Pancreas (tissue), 10 donors: Measurements from ENCODE around the gene KCNMA1. TPM values are rescaled to one million over a fixed set of nuclear protein-coding genes. Genes with fewer than 3 reads are reported as not detected.

ENCODE experiments used
- ATAC-seq, 4 donors: fragments of 200-7000 bp; cut with Tn5 transposase; one replicate each; pipeline versions ENCODE4 v1.8.0 to v1.9.1; 2020; ENCODE audit warnings: mild to moderate bottlenecking in 4 of 4, moderate library complexity in 4 of 4
- DNase-seq, 6 donors: peaks; one replicate each; pipeline ENCODE4 v3.0.0-alpha.2; 2020
- FAIRE-seq: peaks from 2 replicates; lab custom pipeline; 2012; peaks lifted over from hg19 to GRCh38; lab: Jason Lieb, UNC
- H3K27ac ChIP-seq, 4 donors: fragments of 200-600 bp; sonication (generic); 1 replicate in 3 of 4; 2 replicates in 1 of 4; pipeline versions ENCODE4 v1.5.0 to v1.8.0; 2020
- H3K27me3 ChIP-seq, 4 donors: fragments of 200-600 bp; one replicate each; pipeline ENCODE4 v1.8.0; 2021
- H3K36me3 ChIP-seq, 3 donors: fragments of 200-600 bp; sonication (generic) in 1 of 3; one replicate each; pipeline versions ENCODE4 v1.5.0 to v1.8.0; 2020 to 2021
- H3K4me1 ChIP-seq, 3 donors: fragments of 200-600 bp; one replicate each; pipeline ENCODE4 v1.8.0; 2021
- H3K4me3 ChIP-seq, 4 donors: fragments of 200-600 bp; sonication (generic) in 2 of 4; one replicate each; pipeline versions ENCODE4 v1.5.0 to v1.8.0; 2020 to 2021
- H3K9me3 ChIP-seq, 4 donors: fragments of 200-600 bp; one replicate each; pipeline ENCODE4 v1.8.0; 2021
- WGBS, 2 donors: extraction: QIAGEN DNeasy Blood & Tissue Kit; methylation state at CpG; one replicate each; pipeline ENCODE4 v1.1.7; 2013; 5-methylcytosine and 5-hydroxymethylcytosine counted together
- intact Hi-C, 3 donors: fragments of 100-400 bp; cut with DNase I; formaldehyde crosslinking; loops; one replicate each; pipeline versions ENCODE4 v1.11.1 to v1.14.2; 2022
- polyA plus RNA-seq, 2 donors: library from polyadenylated mRNA; stranded (reverse); fragments of 200-250 nt; gene quantifications; one replicate each; pipeline ENCODE4 v1.2.3, GENCODE V29; 2013
- total RNA-seq, 6 donors: library from RNA; stranded (reverse); fragmentation: NEBNext Ultra II Directional in 4 of 6; extraction: Animal tissue kit (Norgen Biotek cat#: 25700) in 4 of 6; gene quantifications; one replicate each; pipeline versions ENCODE4 v1.2.1 to v1.2.4, GENCODE V29; 2021 to 2023
- TF ChIP-seq, protein P1 (sequence below), 4 donors: fragments of 200-600 bp; sonication (generic) in 3 of 4; IDR thresholded peaks; one replicate each; pipeline versions ENCODE4 v1.5.0 to v1.8.0; 2021; ENCODE audit warnings: antibody characterized with exemption in 4 of 4
- donor health status: healthy with polysubstance abuse.
- donor health status: DM: no; HTN: no; CAD: no; lungs with moderate emphysema.
- donor health status: DM: no; HTN: no; CAD: no.
- donor health status: control.
- donor health status: control.
- donor health status: Bipolar disorder and iron deficiency.
- donor health status: DM: yes; HTN: yes; CAD: no.
- donor health status: DM: no; HTN: no; CAD: no.
- donor health status: DM: no; HTN: no; CAD: no.
- donor health status: DM: yes; HTN: yes; CAD: no.

Gene KCNMA1
- total and polyA plus RNA-seq, 8 donors = 3.5 to 19.4 (median 9.3) TPM

DNA sequence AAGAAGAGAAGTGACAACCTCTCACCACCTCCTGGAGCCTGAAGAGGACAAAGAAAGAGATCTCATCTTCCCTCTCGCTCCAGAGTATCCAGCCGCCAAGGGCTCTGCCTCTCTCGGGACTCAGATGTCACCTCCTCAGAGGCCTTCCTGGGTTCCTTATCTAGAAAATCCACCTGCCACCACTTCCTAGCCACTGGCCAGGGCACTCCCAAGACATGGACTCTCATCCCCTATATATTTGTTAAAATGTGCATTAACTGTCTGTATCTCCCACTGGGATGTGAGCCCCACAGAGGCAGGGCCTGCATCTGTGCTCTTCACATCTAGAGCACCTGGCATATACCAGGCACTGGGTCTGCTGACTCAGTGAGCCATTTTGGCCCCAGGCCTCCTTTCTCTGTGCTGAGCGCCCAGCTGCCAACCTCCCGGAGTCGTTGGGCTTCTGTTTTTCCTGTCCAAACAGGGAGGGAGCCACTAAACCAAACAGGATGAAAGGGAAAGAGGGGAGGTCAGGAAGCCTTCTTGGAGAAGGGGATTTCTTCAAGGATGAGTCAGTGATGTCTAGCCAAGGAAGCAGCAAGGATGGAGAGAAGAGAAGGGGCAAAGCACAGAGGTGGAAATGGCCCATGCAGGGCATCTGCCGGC, 58.9 kb downstream of the KCNMA1 start:
- Histone ChIP-seq H3K36me3 (no peaks in the 10 kb centered on the region), H3K4me3 (no peak overlapping the region), H3K9me3 (no peaks in the 10 kb centered on the region), H3K27me3 (no peaks in the 10 kb centered on the region), H3K4me1 (no peaks in the 10 kb centered on the region), H3K27ac (no peak overlapping the region)
- ATAC-seq (no peak), DNase-seq (no peak), FAIRE-seq (no peak)
- 77 to 78% methylated on average over 7 of the region's 7 CpGs for WGBS, 2 donors
- TF ChIP-seq, protein P1, sequence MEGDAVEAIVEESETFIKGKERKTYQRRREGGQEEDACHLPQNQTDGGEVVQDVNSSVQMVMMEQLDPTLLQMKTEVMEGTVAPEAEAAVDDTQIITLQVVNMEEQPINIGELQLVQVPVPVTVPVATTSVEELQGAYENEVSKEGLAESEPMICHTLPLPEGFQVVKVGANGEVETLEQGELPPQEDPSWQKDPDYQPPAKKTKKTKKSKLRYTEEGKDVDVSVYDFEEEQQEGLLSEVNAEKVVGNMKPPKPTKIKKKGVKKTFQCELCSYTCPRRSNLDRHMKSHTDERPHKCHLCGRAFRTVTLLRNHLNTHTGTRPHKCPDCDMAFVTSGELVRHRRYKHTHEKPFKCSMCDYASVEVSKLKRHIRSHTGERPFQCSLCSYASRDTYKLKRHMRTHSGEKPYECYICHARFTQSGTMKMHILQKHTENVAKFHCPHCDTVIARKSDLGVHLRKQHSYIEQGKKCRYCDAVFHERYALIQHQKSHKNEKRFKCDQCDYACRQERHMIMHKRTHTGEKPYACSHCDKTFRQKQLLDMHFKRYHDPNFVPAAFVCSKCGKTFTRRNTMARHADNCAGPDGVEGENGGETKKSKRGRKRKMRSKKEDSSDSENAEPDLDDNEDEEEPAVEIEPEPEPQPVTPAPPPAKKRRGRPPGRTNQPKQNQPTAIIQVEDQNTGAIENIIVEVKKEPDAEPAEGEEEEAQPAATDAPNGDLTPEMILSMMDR (IDR thresholded peaks at IDR 0.05) = no peak
- intact Hi-C loops = no loop called here

DNA sequence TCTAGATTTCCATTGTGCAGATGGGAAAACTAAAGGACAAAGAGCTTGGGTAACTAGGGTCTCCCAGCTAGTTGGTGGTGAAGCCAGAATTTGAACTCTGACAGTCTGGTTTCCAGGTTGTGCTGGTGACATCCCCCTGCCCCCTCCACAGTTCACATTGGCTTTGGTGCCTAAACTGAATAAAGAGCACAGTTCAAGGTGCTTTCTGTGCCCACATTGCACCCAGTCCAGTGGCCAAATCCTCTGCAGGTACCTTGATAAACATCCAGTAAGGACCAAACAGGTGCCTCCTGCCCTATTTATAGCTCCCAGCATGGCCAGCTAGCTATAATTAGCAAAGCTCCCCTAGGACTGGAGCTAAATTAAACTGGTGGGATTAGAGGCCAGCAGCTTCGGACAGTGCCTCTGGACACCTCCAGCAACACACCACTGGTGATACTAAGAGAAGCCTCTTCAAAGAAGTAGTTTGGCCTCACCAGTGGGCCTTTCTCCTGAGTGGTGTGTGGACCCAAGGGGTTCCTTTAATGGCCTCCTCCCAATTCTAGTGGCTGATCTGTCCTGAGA, 59.9 kb downstream of the KCNMA1 start:
- no peak for ATAC-seq
- no peak for FAIRE-seq
- Histone ChIP-seq H3K36me3 (no peaks in the 10 kb centered on the region), H3K27me3 (no peaks in the 10 kb centered on the region), H3K9me3 (no peaks in the 10 kb centered on the region), H3K4me1 (no peaks in the 10 kb centered on the region), H3K4me3 (no peak overlapping the region), H3K27ac (no peak overlapping the region)
- 68 to 91% methylated on average over 1 of the region's 1 CpG for WGBS, 2 donors
- intact Hi-C loops = no loop called here
- DNase-seq = no peak
- TF ChIP-seq, protein P1 (IDR thresholded peaks at IDR 0.05) = no peak

DNA sequence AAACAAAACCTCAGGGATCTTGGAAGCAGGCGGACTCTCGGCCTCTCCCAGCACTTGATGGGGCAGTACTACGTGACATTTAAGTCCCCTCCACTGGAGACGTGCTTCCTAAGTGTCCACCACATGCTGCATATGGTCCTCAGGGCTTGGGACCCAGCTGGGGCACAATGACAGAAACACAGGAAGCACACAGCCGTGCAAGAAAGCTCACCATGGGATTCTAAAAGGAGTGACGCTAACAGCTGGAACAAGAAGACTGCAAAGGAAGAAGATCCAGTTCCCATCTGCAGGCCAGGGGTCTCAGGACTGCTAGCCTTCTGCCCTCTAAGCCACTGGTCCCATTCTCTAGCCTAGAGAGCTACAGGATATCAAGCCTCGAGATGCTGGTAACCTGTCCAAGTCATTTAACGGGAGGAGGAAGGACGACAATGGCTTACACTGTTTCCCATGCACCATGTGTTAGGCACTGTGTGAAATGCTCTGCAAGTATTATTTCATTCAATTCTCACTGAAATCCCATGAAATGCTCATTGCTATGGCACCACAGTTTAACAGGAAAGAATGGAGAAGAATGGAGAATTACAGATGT, 61.1 kb downstream of the KCNMA1 start:
- no peak for FAIRE-seq

DNA sequence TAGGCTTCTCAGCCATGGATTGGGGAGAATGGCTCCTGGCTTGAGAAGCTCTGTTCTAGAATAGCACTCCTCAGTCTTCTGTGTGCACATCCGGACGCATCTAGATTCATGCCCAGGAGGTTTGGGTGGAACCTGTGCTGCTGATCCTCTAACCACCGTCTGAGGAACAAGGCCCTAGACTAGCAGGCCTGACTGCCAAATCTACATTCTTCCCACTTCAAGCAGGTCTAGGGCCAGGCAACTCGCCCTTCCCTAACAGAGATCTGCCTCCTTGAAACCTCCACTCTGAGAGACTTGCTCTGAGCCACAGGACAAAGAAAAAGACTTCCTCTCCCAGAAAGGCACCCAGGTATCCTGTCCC, 61.6 kb downstream of the KCNMA1 start:
- intact Hi-C loops = no loop called here
- DNase-seq (no peak), ATAC-seq (no peak), FAIRE-seq (no peak)
- H3K36me3 ChIP-seq = no peaks in the 10 kb centered on the region
- TF ChIP-seq, protein P1 (IDR thresholded peaks at IDR 0.05) = no peak
- no peak overlapping the region for H3K27ac ChIP-seq
- WGBS, 2 donors = 89% methylated on average over 4 of the region's 4 CpGs
- H3K4me1 ChIP-seq = no peaks in the 10 kb centered on the region
- no peak overlapping the region for H3K4me3 ChIP-seq
- H3K9me3 ChIP-seq = no peaks in the 10 kb centered on the region
- no peaks in the 10 kb centered on the region for H3K27me3 ChIP-seq

More for the DNA sequence above, 61.1 kb downstream of the KCNMA1 start:
- Histone ChIP-seq H3K9me3 (no peaks in the 10 kb centered on the region), H3K27ac (no peak overlapping the region), H3K4me1 (no peaks in the 10 kb centered on the region), H3K4me3 (no peak overlapping the region), H3K27me3 (no peaks in the 10 kb centered on the region), H3K36me3 (no peaks in the 10 kb centered on the region)
- ATAC-seq (no peak), DNase-seq (no peak)
- WGBS, 2 donors = 94 to 96% methylated on average over 9 of the region's 9 CpGs
- intact Hi-C loops = no loop called here
- TF ChIP-seq, protein P1 (IDR thresholded peaks at IDR 0.05) = no peak
